Mesothelial cell of epicardium (in vitro differentiated cells): ENCODE data around the gene GALNT1. TPM values are rescaled to one million over a fixed set of nuclear protein-coding genes. Genes with fewer than 3 reads are reported as not detected.

Source experiments
- DNase-seq, 2 experiments: peaks; one replicate each; pipeline ENCODE4 v3.0.0; 2021; ENCODE audit warnings: low spot score in 2 of 2; ENCODE audit not compliant: unreplicated experiment in 2 of 2
- H3K27ac Mint-ChIP-seq: 2 replicates; pipeline ENCODE4 v1.8.0; 2021; ENCODE audit warnings: mixed read lengths
- H3K27me3 Mint-ChIP-seq: 2 replicates; pipeline ENCODE4 v1.8.0; 2021; ENCODE audit warnings: low read depth, mixed read lengths
- H3K36me3 Mint-ChIP-seq: 2 replicates; pipeline ENCODE4 v1.8.0; 2021; ENCODE audit warnings: mixed read lengths
- H3K4me1 Mint-ChIP-seq: 2 replicates; pipeline ENCODE4 v1.8.0; 2021; ENCODE audit warnings: mixed read lengths
- H3K4me3 Mint-ChIP-seq: 2 replicates; pipeline ENCODE4 v1.8.0; 2021; ENCODE audit warnings: mild to moderate bottlenecking, moderate library complexity, mixed read lengths
- H3K9me3 Mint-ChIP-seq: 2 replicates; pipeline ENCODE4 v1.8.0; 2021; ENCODE audit warnings: mixed read lengths
- CTCF ChIP-seq: fragments of 200-600 bp; sonication (generic); IDR thresholded peaks from one replicate; pipeline ENCODE4 v1.5.0; 2021; ENCODE audit warnings: antibody characterized with exemption; ENCODE audit not compliant: unreplicated experiment
- total RNA-seq: library from RNA; stranded (reverse); gene quantifications from 3 replicates; pipeline ENCODE4 v1.2.1, GENCODE V29; 2021

GALNT1 gene
- total RNA-seq, 1 donor from 2014 or later, result 85.0 TPM

DNA sequence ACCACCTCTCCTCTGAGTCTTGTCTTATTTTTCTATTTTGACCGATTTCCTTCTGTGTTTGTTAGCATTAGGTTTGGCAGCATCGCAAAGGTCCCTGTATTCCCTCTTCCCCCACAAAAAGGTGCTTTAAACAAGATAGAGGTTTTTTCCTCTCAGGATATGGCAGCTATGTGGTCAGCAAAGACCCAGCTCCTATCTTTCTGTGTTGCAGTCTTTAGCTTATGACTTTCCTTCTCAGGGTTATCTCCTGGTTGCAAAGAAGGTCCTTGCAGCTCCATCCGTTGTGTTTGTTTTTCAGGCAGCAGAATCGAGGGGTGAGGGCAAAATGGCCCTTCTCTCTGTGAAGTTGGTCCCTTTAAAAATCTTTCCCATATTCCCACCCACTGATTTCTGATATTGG is 38.4 kb downstream of the GALNT1 start:
- no peak for DNase-seq
- Mint-ChIP-seq H3K9me3 (peaks cover 19% of the 10 kb centered on the region), H3K36me3 (peaks cover 14% of the 10 kb centered on the region), H3K4me1 (peaks cover 18% of the 10 kb centered on the region), H3K4me3 (no peak overlapping the region), H3K27ac (peak overlapping the region; percentile 33), H3K27me3 (no peaks in the 10 kb centered on the region)
- TF ChIP-seq CTCF, result no peak

- no peak overlapping the region for H3K27ac Mint-ChIP-seq
Observed at GRCh38 chr18:35620765-35621164, 39.2 kb downstream of the GALNT1 start.

DNA sequence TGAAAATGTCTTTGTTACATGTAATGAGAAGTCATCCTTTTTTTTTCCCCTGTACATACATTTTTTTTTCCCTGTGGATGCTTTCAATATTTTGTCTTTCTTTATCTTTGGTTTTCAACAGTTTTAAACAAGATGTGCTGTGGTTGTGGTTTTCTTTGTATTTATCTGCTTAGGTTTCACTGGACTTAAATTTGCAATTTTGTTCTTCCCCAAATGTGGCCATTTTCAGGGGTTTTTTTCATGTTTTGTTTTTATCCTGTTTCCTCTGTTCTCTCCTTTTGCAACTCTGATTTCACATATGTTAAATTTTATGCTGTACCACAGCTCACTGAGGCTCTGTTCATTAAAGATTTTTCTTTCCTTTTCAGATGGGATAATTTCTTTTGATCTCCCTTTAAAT is 41.7 kb downstream of the GALNT1 start:
- Mint-ChIP-seq H3K4me3 (no peak overlapping the region), H3K27ac (no peak overlapping the region), H3K9me3 (peaks cover 44% of the 10 kb centered on the region), H3K36me3 (peaks cover 43% of the 10 kb centered on the region), H3K27me3 (no peaks in the 10 kb centered on the region), H3K4me1 (peaks cover 12% of the 10 kb centered on the region)
- TF ChIP-seq CTCF, result no peak
- DNase-seq, result no peak

More at GRCh38 chr18:35620765-35621164, 39.2 kb downstream of the GALNT1 start:
- no peaks in the 10 kb centered on the region for H3K27me3 Mint-ChIP-seq
- H3K4me3 Mint-ChIP-seq, result no peak overlapping the region
- H3K4me1 Mint-ChIP-seq, result peaks cover 12% of the 10 kb centered on the region
- TF ChIP-seq CTCF, result no peak
- H3K36me3 Mint-ChIP-seq, result peaks cover 22% of the 10 kb centered on the region
- DNase-seq, result no peak
- H3K9me3 Mint-ChIP-seq, result peaks cover 27% of the 10 kb centered on the region

- Mint-ChIP-seq H3K4me3 (no peak overlapping the region), H3K4me1 (peaks cover 11% of the 10 kb centered on the region), H3K27ac (no peak overlapping the region), H3K9me3 (peaks cover 50% of the 10 kb centered on the region), H3K36me3 (peaks cover 52% of the 10 kb centered on the region), H3K27me3 (no peaks in the 10 kb centered on the region)
- DNase-seq, result no peak
- no peak for TF ChIP-seq CTCF
Observed at GRCh38 chr18:35624146-35624545, 42.6 kb downstream of the GALNT1 start.

- H3K27ac Mint-ChIP-seq, result no peak overlapping the region
- no peaks in the 10 kb centered on the region for H3K27me3 Mint-ChIP-seq
- no peak for DNase-seq
- H3K9me3 Mint-ChIP-seq, result peaks cover 61% of the 10 kb centered on the region
- H3K4me1 Mint-ChIP-seq, result no peaks in the 10 kb centered on the region
- no peak for TF ChIP-seq CTCF
- peaks cover 61% of the 10 kb centered on the region for H3K36me3 Mint-ChIP-seq
- no peak overlapping the region for H3K4me3 Mint-ChIP-seq
Observed at GRCh38 chr18:35625232-35625631, 43.7 kb downstream of the GALNT1 start.

- Mint-ChIP-seq H3K36me3 (peaks cover 35% of the 10 kb centered on the region), H3K4me1 (peaks cover 27% of the 10 kb centered on the region), H3K27me3 (no peaks in the 10 kb centered on the region), H3K4me3 (no peak overlapping the region), H3K27ac (peak overlapping the region; percentile 91), H3K9me3 (peaks cover 36% of the 10 kb centered on the region)
- DNase-seq, result no peak
- no peak for TF ChIP-seq CTCF
Observed at GRCh38 chr18:35633761-35634160, 52.2 kb downstream of the GALNT1 start.
